Ecto neural progenitor cell (in vitro differentiated cells): Measurements from ENCODE around the gene HSPG2.
"Not testable (repeated sequence)": the region's sequence is repeated elsewhere in the genome, so short reads cannot be mapped to it uniquely, and the experiment has no call there.

Experiments
- DNase-seq: peaks from one replicate; pipeline ENCODE4 v3.0.0-alpha.2; 2018; ENCODE audit warnings: low spot score

The HSPG2 gene

DNA sequence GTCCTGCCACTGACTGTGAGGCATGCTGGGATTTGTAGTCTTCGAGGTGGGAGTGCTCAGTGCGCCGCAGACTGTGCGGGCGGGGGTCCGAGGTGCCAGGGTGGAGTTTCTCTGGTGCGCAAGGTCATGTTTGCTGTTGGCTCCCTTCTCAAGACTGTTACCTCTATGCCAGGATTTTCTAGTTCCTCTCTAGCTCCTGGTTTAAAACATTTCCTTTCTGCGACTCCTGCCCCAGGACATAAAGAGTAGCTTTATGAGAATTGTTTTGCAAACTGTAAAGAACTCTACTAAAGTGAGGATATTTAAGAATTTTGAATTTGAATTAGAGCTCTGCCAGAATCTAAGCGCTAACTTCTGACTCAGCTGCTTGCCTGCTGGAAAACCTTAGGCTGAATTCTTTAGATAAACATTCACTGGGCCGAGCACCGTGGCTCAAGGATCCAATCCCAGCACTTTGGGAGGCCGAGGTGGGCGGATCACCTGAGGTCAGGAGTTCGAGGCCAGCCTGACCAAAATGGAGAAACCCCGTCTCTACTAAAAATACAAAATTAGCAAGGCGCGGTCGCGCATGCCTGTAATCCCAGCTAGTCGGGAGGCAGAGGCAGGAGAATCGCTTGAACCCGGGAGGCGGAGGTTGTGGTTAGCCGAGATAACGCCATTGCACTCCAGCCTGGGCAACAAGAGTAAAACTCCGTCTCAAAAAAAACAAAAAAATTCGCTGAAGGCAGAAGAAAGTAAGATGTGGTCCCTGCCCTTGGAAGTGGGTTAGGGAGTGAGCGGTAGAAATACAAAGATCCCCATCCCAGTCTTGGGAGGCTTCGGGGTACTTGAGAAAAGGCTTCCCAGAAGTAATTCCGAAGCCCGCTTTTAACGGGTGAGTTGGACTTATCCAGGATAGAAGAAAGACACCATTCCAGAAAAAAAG is 153.2 kb downstream of the HSPG2 start:
- DNase-seq = peak; percentile 93

DNA sequence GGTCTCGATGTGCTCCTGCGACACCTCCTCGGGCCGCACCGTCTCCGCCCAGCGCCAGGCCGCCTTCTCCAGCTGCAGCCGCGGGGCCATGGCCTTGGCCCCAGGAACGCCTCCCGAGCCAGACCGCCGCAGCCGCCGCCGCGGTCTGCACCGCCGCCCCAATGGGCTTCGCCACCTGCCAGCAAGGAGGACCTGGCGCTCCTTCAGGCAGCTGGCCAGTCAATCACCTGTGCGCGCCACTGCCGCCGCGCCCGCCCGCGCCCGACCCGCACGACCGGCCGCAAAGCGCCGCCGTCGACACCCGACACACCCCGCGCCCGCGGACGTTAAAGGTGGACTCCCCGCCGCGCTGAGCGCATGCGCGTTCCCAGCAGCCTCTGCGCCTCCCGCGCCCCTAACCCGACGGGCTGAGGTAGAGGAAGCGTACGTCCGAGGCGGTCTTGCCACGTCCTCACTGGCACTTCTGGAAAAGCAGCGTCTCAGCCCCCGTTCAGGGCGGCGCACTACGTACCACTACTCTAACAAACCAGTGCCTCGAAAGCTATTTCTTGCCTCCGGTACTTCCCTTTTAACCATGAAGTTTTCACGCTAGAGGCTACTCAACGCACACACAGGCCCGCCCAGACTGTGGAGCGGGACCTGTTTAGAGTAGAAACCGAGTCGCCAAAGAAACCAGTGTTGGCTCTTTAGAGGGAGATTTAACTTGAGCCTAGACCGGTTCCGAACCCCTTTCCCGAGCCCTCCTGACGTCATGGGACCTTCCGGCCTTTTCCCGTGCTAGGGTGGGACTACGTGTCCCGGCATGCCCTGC is 154.0 kb downstream of the HSPG2 start, which contains the start of gene USP48:
TSS of gene USP48 (minus strand) at position 282 of the 811 bp plus-strand sequence. CDS start at position 90, 192 bp downstream.
- DNase-seq = peak; percentile 97

GRCh38 chr1:21782349-21782867 is 154.7 kb downstream of the HSPG2 start:
- no peak for DNase-seq

DNA sequence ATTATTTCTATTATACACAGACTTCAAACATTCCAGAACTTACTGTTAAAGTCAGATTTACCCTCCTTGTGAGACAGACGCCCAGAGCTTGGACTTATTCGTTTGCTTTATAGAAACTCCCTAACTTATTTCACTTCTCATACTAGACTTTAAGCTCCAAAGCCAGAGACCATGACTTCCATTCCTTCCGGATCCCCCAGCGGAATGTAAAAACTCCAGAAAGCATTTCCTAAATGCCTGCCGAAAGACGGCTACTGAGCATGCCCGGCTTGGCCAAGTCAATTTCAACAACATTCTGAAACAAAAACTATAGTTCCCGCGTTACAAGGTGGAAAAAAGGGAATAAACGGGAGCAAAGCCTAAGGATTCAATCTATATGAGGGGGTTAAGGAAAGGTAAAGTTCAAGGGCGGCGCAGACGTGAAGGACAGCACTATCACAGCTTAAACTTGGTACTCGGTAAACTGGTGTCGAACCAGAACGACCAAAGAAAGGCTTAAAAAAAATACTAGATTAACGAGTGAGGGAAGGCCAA is 155.2 kb downstream of the HSPG2 start:
- DNase-seq = peak; percentile 43

DNA sequence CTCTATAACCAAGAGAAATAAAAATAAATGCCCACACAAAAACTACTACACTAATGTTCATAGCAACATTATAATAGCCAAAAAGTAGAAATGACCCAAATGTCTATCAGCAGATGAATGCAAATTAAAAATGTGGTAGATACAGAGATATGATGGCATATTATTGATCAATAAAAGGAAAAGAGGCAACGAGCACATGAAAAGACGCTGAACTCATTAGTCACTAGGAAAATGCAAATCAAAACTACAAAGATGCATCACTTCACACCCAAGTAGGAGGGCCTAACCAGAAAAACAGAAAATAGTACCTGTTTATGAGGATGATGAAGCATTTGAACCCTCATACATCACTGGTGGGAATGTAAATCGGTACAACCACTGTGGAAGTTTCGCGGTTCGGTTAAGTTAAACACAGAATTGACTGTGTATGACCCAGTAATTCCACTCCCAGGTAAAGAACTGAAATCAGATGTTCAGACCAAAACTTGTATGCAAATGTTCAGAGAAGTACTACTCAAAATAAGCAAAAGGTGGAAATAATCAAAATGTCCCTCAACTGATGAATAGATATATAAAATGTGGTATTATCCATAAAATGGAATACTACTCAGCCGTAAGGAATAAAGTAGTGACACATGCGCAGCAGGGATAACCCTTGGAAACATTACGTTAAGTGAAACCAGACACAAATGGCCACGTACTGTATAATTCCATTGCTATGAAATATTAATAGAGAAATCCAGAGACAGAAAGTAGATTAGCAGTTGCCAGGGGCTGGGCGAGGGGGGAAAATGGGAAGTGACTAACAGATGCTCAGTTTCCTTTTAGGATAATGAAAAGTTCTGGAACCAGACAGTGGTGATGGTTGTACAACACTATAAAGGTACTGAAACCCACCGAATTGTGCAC is 157.2 kb downstream of the HSPG2 start:
- no peak for DNase-seq

- no peak for DNase-seq
Measured at GRCh38 chr1:21778405-21778727, 158.7 kb downstream of the HSPG2 start.

DNA sequence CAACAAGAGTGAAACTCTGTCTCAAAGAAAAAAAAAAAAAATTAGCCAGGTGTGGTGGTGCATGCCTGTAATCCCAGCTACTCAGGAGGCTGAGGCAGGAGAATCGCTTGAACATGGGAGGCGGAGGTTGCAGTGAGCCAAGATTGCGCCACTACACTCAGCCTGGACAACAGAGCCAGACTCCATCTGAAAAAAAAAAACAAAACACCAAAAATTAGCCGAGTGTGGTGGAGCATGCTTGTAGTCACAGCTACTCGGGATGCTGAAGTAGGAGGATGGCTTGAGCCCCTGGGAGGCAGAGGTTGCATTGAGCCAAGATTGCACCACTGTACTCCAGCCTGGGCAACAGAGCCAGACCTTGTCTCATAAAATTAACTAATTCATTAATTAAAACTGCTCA is 160.2 kb downstream of the HSPG2 start:
- DNase-seq = not testable (repeated sequence)

DNA sequence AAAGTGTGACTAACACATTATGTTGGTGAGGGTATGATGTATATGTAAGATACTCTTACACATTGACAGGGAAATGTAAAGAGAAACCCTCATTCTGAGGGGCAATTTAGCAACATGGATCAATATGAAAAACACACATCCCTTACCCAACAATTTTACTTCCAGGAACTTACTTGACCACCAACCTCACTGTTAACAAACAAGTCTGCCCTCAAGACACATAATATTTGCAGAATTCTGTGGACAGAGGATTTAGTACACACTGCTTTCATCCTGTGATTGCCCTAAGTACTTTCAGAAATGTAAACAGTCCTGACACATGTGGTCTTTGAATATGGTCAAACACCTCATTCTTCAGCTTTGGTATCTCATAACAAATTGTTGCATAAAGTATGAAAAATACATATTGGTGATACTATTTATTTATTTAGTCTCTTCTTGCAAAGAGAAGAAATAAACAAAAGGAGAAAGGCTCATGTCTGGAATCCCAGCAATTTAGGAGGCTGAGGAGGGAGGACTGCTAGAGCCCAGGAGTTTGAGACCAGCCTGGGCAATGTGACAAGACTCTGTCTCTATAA is 161.0 kb downstream of the HSPG2 start:
- DNase-seq = no peak

- no peak for DNase-seq
Measured at GRCh38 chr1:21775550-21775914, 161.6 kb downstream of the HSPG2 start.

DNA sequence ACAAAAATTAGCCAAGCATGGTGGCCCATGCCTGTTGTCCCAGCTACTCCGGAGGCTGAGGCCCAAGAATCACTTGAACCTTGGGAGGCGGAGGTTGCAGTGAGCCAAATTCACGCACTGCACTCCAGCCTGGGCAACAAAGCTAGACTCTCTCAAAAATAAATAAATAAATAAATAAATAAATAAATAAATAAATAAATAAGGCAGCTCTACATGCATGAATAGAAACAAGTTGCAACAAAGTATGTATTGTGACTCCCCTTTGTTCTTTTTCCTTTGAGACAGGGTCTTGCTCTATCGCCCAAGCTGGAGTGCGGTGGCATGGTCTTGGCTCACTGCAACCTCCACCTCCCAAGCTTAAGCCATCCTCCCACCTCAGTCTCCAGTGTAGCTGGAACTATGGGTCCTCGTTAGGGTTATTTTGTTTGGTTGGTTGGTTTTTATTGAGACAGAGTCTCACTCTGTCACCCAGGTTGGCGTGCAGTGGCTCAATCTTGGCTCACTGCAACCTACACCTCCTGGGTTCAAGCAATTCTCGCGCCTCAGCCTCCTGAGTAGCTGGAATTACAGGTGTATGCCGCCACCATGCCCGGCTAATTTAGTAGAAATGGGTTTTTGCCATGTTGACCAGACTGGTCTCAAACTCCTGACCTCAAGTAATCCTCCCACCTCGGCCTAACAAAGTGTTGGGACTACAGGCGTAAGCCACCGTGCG is 162.1 kb downstream of the HSPG2 start:
- DNase-seq = no peak

DNA sequence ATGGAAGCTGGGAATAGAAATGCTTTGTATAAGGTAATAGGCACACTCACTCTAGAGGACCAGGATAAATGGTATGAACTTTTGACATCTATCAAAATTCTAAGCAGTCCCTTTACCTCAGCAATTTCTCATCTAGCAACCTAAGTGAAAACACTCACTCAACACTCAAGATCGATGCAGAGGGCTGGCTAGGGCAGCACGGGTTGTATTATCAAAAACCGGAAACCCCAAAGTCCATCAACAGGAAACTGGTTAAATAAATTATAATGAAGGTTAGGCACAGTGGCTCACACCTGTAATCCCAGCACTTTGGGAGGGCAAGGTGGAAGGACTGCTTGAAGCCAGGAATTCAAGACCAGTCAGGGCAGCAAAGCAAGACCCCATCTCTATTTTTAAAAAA is 163.5 kb downstream of the HSPG2 start:
- DNase-seq = no peak
